Adrenal gland (tissue), 12 donors: Measurements from ENCODE around the gene GRIA2. TPM values are rescaled to one million over a fixed set of nuclear protein-coding genes. Genes with fewer than 3 reads are reported as not detected.
A peak's percentile ranks its signal among the peaks of the same experiment; 100 is the strongest.

ENCODE experiments used
- DNase-seq, 7 donors: peaks; one replicate each; pipeline ENCODE4 v3.0.0-alpha.2; 2019 to 2020
- H3K27ac ChIP-seq, 5 donors: fragments of 200-600 bp; sonication (generic) in 4 of 5; 1 replicate in 3 of 5; 2 replicates in 2 of 5; pipeline versions ENCODE4 v1.5.1 to v1.8.0; 2016 to 2020; ENCODE audit warnings: mild to moderate bottlenecking in 1 of 5
- H3K27me3 ChIP-seq: fragments of 200-600 bp; 2 replicates; pipeline ENCODE4 v1.8.0; 2021
- H3K36me3 ChIP-seq, 2 donors: fragments of 200-600 bp; replicated peaks in 1 of 2; 1 replicate in 1 of 2; 2 replicates in 1 of 2; pipeline versions ENCODE4 v1.5.1 to v1.8.0; 2018 to 2022
- H3K4me1 ChIP-seq, 2 donors: fragments of 200-600 bp; replicated peaks in 1 of 2; 1 replicate in 1 of 2; 2 replicates in 1 of 2; pipeline versions ENCODE4 v1.5.1 to v1.8.0; 2018 to 2021
- H3K4me3 ChIP-seq, 4 donors: fragments of 200-600 bp; sonication (generic) in 3 of 4; one replicate each; pipeline ENCODE4 v1.5.1; 2016 to 2018
- H3K9me3 ChIP-seq, 3 donors: fragments of 200-600 bp; sonication (generic) in 1 of 3; replicated peaks in 1 of 3; 1 replicate in 2 of 3; 2 replicates in 1 of 3; pipeline versions ENCODE4 v1.5.1 to v1.8.0; 2016 to 2021
- POLR2A ChIP-seq, 2 donors: fragments of 450-650 bp; IDR thresholded peaks; one replicate each; pipeline ENCODE4 v1.6.1; 2017; ENCODE audit warnings: antibody characterized with exemption in 2 of 2, mild to moderate bottlenecking in 2 of 2, moderate library complexity in 1 of 2
- WGBS, 4 donors: extraction: QIAGEN DNeasy Blood & Tissue Kit in 2 of 4; methylation state at CpG; one replicate each; pipeline versions ENCODE4 v1.1.5 to v1.1.7; 2013 to 2017; 5-methylcytosine and 5-hydroxymethylcytosine counted together
- intact Hi-C, 2 donors: fragments of 100-400 bp; cut with DNase I; formaldehyde crosslinking; loops; one replicate each; pipeline versions ENCODE4 v1.14.1 to v1.15.0; 2022 to 2023
- polyA plus RNA-seq, 3 donors: library from polyadenylated mRNA; stranded (reverse); fragments of 200-250 nt in 2 of 3; fragments of 350-450 nt in 1 of 3; fragmentation: Illumina TruSeq in 1 of 3; extraction: RNeasy Lipid Tissue Mini Kit (QIAGEN cat#74804) in 1 of 3; gene quantifications; one replicate each; pipeline ENCODE4 v1.2.3, GENCODE V29; 2013 to 2014
- total RNA-seq, 9 donors: library from RNA; depleted of rRNA in 4 of 9; stranded (reverse); fragments of >200 nt in 4 of 9; fragments of 120-200 nt in 1 of 9; fragmentation: NEBNext Ultra II Directional in 1 of 9; extraction: Animal tissue kit (Norgen Biotek cat#: 25700) in 1 of 9; gene quantifications; one replicate each; pipeline versions ENCODE4 v1.1.0 to v1.2.4, GENCODE V29; 2013 to 2023
- TF ChIP-seq, protein P1 (sequence below), 6 experiments: fragments of 450-650 bp in 4 of 6; fragments of 200-600 bp in 2 of 6; sonication (generic) in 1 of 6; IDR thresholded peaks; 1 replicate in 5 of 6; 2 replicates in 1 of 6; pipeline versions ENCODE4 v1.5.1 to v1.8.0; 2016 to 2021; ENCODE audit warnings: antibody characterized with exemption in 6 of 6, mild to moderate bottlenecking in 2 of 6, moderate library complexity in 1 of 6
- donor health status: healthy with polysubstance abuse.
- donor health status: Bipolar disorder and iron deficiency.
- donor health status: DM: yes; HTN: yes; CAD: no.
- donor health status: DM: no; HTN: no; CAD: no.
- donor health status: DM: no; HTN: no; CAD: no.
- donor health status: DM: yes; HTN: yes; CAD: no.

Gene GRIA2
- total and polyA plus RNA-seq, 12 donors: 0.18 to 15.3 (median 3.6) TPM; not detected in 2

DNA sequence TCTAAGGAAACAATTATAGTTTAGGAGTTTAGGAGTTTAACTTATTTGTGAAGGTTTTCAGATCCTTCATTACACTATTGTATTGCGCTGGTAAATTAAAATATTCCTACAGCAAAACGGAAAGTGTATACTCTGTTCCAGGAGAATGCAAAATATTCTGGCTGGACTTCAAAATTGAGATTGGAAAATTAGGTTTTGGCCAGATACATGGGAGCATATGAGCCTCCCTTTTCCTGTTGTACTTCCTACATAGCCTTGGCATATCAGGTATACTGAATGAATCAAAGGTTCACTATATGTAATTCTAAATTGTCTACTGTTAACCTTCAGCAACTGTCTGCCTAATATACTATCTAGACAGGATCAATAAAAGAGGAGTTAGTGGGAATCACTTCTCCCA is 25.2 kb upstream of the GRIA2 start:
- Histone ChIP-seq H3K4me3 (no peak overlapping the region), H3K4me1 (no peaks in the 10 kb centered on the region), H3K27me3 (no peaks in the 10 kb centered on the region), H3K36me3 (no peaks in the 10 kb centered on the region), H3K27ac (no peak overlapping the region), H3K9me3 (no peaks in the 10 kb centered on the region)
- 81 to 88% (median 83%) methylated on average over 2 of the region's 2 CpGs for WGBS, 4 donors
- intact Hi-C loops: no loop called here
- no peak for DNase-seq
- TF ChIP-seq, protein P1, sequence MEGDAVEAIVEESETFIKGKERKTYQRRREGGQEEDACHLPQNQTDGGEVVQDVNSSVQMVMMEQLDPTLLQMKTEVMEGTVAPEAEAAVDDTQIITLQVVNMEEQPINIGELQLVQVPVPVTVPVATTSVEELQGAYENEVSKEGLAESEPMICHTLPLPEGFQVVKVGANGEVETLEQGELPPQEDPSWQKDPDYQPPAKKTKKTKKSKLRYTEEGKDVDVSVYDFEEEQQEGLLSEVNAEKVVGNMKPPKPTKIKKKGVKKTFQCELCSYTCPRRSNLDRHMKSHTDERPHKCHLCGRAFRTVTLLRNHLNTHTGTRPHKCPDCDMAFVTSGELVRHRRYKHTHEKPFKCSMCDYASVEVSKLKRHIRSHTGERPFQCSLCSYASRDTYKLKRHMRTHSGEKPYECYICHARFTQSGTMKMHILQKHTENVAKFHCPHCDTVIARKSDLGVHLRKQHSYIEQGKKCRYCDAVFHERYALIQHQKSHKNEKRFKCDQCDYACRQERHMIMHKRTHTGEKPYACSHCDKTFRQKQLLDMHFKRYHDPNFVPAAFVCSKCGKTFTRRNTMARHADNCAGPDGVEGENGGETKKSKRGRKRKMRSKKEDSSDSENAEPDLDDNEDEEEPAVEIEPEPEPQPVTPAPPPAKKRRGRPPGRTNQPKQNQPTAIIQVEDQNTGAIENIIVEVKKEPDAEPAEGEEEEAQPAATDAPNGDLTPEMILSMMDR (IDR thresholded peaks at IDR 0.05): no peak
- no peak for TF ChIP-seq POLR2A (IDR thresholded peaks at IDR 0.05)

DNA sequence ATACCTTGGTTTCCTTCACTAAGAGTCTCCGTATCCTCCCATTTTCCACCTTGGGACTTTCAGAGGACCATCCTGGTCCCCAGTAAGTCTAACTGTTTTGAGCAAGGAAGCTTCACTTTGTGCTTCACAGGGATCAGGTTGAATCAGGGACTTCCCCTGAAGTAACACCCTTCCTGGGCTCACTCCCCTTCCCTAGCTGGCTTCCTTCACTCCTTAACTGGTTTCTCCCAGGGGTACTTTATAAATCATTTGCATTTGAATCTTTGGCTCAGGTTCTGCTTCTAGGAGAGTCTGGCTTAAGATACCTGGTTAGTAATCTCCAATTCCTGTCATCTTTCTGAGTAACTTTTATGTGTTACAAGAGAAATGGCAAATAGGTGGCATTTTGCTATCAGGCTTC is 24.5 kb upstream of the GRIA2 start:
- WGBS, 4 donors: 77 to 88% (median 78%) methylated on average over 1 of the region's 1 CpG
- H3K27me3 ChIP-seq: no peaks in the 10 kb centered on the region
- no peaks in the 10 kb centered on the region for H3K36me3 ChIP-seq
- intact Hi-C loops: no loop called here
- no peak for DNase-seq
- no peak overlapping the region for H3K4me3 ChIP-seq
- TF ChIP-seq POLR2A (IDR thresholded peaks at IDR 0.05): no peak
- TF ChIP-seq, protein P1 (IDR thresholded peaks at IDR 0.05): no peak
- H3K9me3 ChIP-seq: no peaks in the 10 kb centered on the region
- no peaks in the 10 kb centered on the region for H3K4me1 ChIP-seq
- H3K27ac ChIP-seq: no peak overlapping the region

DNA sequence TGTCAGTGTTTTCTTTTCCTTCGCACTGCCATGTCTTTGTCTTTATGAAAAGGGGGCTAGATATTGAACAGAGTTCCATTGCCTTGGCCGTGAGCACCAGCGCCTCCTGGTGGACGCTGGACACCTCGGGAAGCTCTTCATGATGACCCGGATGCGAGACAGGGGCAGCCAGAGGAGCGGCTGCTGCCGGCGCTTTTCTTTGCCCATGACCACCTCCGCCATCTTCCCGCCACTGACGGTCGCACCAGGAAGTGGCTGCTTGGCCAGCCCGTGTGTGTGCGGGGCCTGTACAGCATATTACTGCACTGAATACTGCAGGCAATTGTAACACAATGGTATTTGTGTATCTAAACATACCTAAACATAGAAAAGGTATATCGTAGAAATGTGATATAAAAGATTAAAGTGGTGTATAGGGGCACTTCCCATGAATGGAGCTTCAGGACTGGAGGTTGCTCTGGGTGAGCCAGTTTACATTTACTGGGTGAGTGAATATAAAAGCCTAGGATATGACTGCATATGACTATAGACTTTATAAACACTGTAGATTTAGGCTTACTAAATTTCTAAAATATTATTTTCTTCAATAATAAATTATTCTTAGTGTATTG is 15.8 kb upstream of the GRIA2 start:
- H3K27me3 ChIP-seq: no peaks in the 10 kb centered on the region
- no peak overlapping the region for H3K4me3 ChIP-seq
- H3K27ac ChIP-seq: no peak overlapping the region
- 74 to 76% (median 75%) methylated on average over 15 to 17 of the region's 17 CpGs for WGBS, 4 donors
- no peaks in the 10 kb centered on the region for H3K36me3 ChIP-seq
- intact Hi-C loops: no loop called here
- DNase-seq: peak in 4 of 7 donors; percentile 14 to 50 (median 36)
- TF ChIP-seq, protein P1 (IDR thresholded peaks at IDR 0.05): peak in 5 of 6 experiments; percentile 5 to 51 (median 37)
- TF ChIP-seq POLR2A (IDR thresholded peaks at IDR 0.05): no peak
- no peaks in the 10 kb centered on the region for H3K4me1 ChIP-seq
- no peaks in the 10 kb centered on the region for H3K9me3 ChIP-seq

DNA sequence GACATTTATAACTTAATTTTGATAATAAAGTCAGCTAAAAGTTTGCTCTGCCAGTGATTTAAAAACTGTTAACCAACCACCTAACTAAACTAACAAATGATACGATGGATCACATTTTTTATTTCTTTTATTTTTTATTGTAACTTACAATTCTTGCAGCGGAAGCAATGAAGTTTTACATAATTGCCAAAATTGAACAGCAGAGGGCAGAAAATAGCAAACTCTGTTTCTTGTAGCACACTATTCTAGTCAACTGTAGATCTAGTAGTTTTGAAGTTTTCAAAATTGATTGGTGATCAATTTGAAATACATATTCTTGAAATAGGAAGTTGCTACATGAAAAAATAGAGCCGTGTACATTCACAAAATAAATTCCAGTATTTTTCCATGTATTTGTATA is 2.8 kb upstream of the GRIA2 start:
- WGBS, 4 donors: 19 to 24% (median 21%) methylated on average over 3 of the region's 3 CpGs
- intact Hi-C loops: no loop called here
- TF ChIP-seq, protein P1 (IDR thresholded peaks at IDR 0.05): peak; percentile 32 to 55 (median 41)
- no peak for TF ChIP-seq POLR2A (IDR thresholded peaks at IDR 0.05)

More for the DNA sequence above, 2.8 kb upstream of the GRIA2 start:
- peaks cover 25% of the 10 kb centered on the region for H3K27me3 ChIP-seq
- H3K4me3 ChIP-seq: no peak overlapping the region
- no peaks in the 10 kb centered on the region for H3K9me3 ChIP-seq
- peaks cover 0 to 9% of the 10 kb centered on the region in 2 donors for H3K4me1 ChIP-seq
- no peak overlapping the region for H3K27ac ChIP-seq
- no peaks in the 10 kb centered on the region for H3K36me3 ChIP-seq
- no peak for DNase-seq
